Neural cell (in vitro differentiated cells): Measurements from ENCODE around the gene MIS18BP1. TPM values are rescaled to one million over a fixed set of nuclear protein-coding genes. Genes with fewer than 3 reads are reported as not detected.
"Not testable (repeated sequence)": the region's sequence is repeated elsewhere in the genome, so short reads cannot be mapped to it uniquely, and the experiment has no call there.

Experiments
- H2AFZ ChIP-seq: fragments of 200-600, 300-800 bp; sonication (generic), shearing (Covaris generic); 2 replicates; pipeline ENCODE4 v1.6.0; 2014; ENCODE audit warnings: low read depth, mild to moderate bottlenecking, antibody characterized with exemption, low read length, moderate library complexity
- H3F3A ChIP-seq: fragments of 200-600 bp; shearing (Covaris generic); 2 replicates; pipeline ENCODE4 v1.6.1; 2016; ENCODE audit warnings: mild to moderate bottlenecking, moderate library complexity, mixed read lengths, antibody characterized with exemption, low read length; ENCODE audit not compliant: insufficient read depth, poor library complexity, severe bottlenecking
- H3K27ac ChIP-seq: fragments of 200-600, 300-800 bp; sonication (generic), shearing (Covaris generic); 2 replicates; pipeline ENCODE4 v1.5.1; 2014; ENCODE audit warnings: mild to moderate bottlenecking, low read length, moderate library complexity
- H3K27me3 ChIP-seq: fragments of 300-800, 200-600 bp; sonication (generic), shearing (Covaris generic); 2 replicates; pipeline ENCODE4 v1.6.0; 2014; ENCODE audit warnings: mild to moderate bottlenecking, low read depth, low read length, moderate library complexity; ENCODE audit not compliant: insufficient read depth
- H3K36me3 ChIP-seq: fragments of 300-800, 200-600 bp; sonication (generic), shearing (Covaris generic); 2 replicates; pipeline ENCODE4 v1.5.1; 2014; ENCODE audit warnings: mild to moderate bottlenecking, antibody characterized with exemption, low read length, moderate library complexity; ENCODE audit not compliant: insufficient read depth
- H3K4me2 ChIP-seq: fragments of 300-800, 200-600 bp; sonication (generic), shearing (Covaris generic); 2 replicates; pipeline ENCODE4 v1.6.0; 2014; ENCODE audit warnings: mild to moderate bottlenecking, low read length
- H3K4me3 ChIP-seq: fragments of 300-800, 200-600 bp; sonication (generic), shearing (Covaris generic); 2 replicates; pipeline ENCODE4 v1.5.1; 2014; ENCODE audit warnings: mild to moderate bottlenecking, low read length, moderate library complexity
- H3K79me2 ChIP-seq: fragments of 200-600 bp; shearing (Covaris generic); replicated peaks from 2 replicates; pipeline ENCODE4 v1.6.0; 2014; ENCODE audit warnings: mild to moderate bottlenecking, low read length, moderate library complexity; ENCODE audit not compliant: insufficient read depth
- H3K9ac ChIP-seq: fragments of 300-800, 200-600 bp; sonication (generic), shearing (Covaris generic); 2 replicates; pipeline ENCODE4 v1.6.1; 2016; ENCODE audit warnings: mild to moderate bottlenecking, low read length, mixed read lengths
- H3K9me2 ChIP-seq: fragments of 200-600 bp; shearing (Covaris generic); 2 replicates; pipeline ENCODE4 v1.6.1; 2016; ENCODE audit warnings: mild to moderate bottlenecking, low read length, mixed read lengths; ENCODE audit not compliant: insufficient read depth
- H3K9me3 ChIP-seq: fragments of 200-600, 300-800 bp; sonication (generic), shearing (Covaris generic); 2 replicates; pipeline ENCODE4 v1.6.1; 2016; ENCODE audit warnings: mild to moderate bottlenecking, mixed run types, low read length, moderate library complexity, mixed read lengths
- H4K20me1 ChIP-seq: fragments of 200-600 bp; shearing (Covaris generic); 2 replicates; pipeline ENCODE4 v1.6.1; 2016; ENCODE audit warnings: mild to moderate bottlenecking, mixed run types; ENCODE audit not compliant: insufficient read depth
- EP300 ChIP-seq: fragments of 450-650 bp; conservative IDR thresholded peaks from 2 replicates; pipeline ENCODE4 v1.6.1; 2014; ENCODE audit warnings: antibody characterized with exemption, mild to moderate bottlenecking, moderate library complexity; ENCODE audit not compliant: poor library complexity, severe bottlenecking
- EZH2 ChIP-seq: fragments of 200-600, 300-800 bp; shearing (Covaris generic), sonication (generic); IDR thresholded peaks from 2 replicates; pipeline ENCODE4 v1.6.1; 2014; ENCODE audit warnings: antibody characterized with exemption, low read length, borderline replicate concordance, mild to moderate bottlenecking; ENCODE audit not compliant: insufficient read depth, poor library complexity, severe bottlenecking
- MXI1 ChIP-seq: fragments of 450-650 bp; conservative IDR thresholded peaks from 2 replicates; pipeline ENCODE4 v1.6.1; 2014; ENCODE audit warnings: antibody characterized with exemption, mild to moderate bottlenecking; ENCODE audit not compliant: poor library complexity, severe bottlenecking
- POLR2AphosphoS5 ChIP-seq: IDR thresholded peaks from 2 replicates; pipeline ENCODE4 v1.6.1; 2012
- RAD21 ChIP-seq: fragments of 450-650 bp; conservative IDR thresholded peaks from 2 replicates; pipeline ENCODE4 v1.6.1; 2014; ENCODE audit warnings: antibody characterized with exemption, mild to moderate bottlenecking, moderate library complexity
- SMC3 ChIP-seq: fragments of 450-650 bp; conservative IDR thresholded peaks from 2 replicates; pipeline ENCODE4 v1.6.1; 2014; ENCODE audit warnings: antibody characterized with exemption, mild to moderate bottlenecking, moderate library complexity; ENCODE audit not compliant: poor library complexity
- TAF1 ChIP-seq: IDR thresholded peaks from 2 replicates; pipeline ENCODE4 v1.6.1; 2012; ENCODE audit warnings: low read depth
- polyA plus RNA-seq: library from polyadenylated mRNA; depleted of rRNA; stranded (reverse); fragments of >200 nt; gene quantifications from 2 replicates; pipeline ENCODE4 v1.2.3, GENCODE V29; 2014
- TF ChIP-seq, protein P1 (sequence below): IDR thresholded peaks from 2 replicates; pipeline ENCODE4 v1.6.1; 2012; ENCODE audit warnings: borderline replicate concordance
- TF ChIP-seq, protein P2 (sequence below): fragments of 450-650 bp; IDR thresholded peaks from 2 replicates; pipeline ENCODE4 v1.5.1; 2014; ENCODE audit warnings: antibody characterized with exemption, mild to moderate bottlenecking, moderate library complexity; ENCODE audit not compliant: poor library complexity, severe bottlenecking

The MIS18BP1 gene
- polyA plus RNA-seq, 1 donor from 2014 or later = 1.2 TPM

GRCh38 chr14:45284802-45285201, 31.8 kb upstream of the MIS18BP1 start:
- Histone ChIP-seq H3K9me3 (no peaks in the 10 kb centered on the region), H2AFZ (no peak overlapping the region), H3K27ac (no peak overlapping the region), H3K4me2 (no peak overlapping the region), H3K79me2 (no peaks in the 10 kb centered on the region), H3K9ac (no peak overlapping the region), H3K27me3 (no peaks in the 10 kb centered on the region), H3K4me3 (no peak overlapping the region), H3K36me3 (no peaks in the 10 kb centered on the region), H4K20me1 (no peaks in the 10 kb centered on the region), H3K9me2 (no peaks in the 10 kb centered on the region), H3F3A (no peaks in the 10 kb centered on the region)
- TF ChIP-seq EP300 = no peak
- no peak for TF ChIP-seq RAD21
- TF ChIP-seq, protein P1, sequence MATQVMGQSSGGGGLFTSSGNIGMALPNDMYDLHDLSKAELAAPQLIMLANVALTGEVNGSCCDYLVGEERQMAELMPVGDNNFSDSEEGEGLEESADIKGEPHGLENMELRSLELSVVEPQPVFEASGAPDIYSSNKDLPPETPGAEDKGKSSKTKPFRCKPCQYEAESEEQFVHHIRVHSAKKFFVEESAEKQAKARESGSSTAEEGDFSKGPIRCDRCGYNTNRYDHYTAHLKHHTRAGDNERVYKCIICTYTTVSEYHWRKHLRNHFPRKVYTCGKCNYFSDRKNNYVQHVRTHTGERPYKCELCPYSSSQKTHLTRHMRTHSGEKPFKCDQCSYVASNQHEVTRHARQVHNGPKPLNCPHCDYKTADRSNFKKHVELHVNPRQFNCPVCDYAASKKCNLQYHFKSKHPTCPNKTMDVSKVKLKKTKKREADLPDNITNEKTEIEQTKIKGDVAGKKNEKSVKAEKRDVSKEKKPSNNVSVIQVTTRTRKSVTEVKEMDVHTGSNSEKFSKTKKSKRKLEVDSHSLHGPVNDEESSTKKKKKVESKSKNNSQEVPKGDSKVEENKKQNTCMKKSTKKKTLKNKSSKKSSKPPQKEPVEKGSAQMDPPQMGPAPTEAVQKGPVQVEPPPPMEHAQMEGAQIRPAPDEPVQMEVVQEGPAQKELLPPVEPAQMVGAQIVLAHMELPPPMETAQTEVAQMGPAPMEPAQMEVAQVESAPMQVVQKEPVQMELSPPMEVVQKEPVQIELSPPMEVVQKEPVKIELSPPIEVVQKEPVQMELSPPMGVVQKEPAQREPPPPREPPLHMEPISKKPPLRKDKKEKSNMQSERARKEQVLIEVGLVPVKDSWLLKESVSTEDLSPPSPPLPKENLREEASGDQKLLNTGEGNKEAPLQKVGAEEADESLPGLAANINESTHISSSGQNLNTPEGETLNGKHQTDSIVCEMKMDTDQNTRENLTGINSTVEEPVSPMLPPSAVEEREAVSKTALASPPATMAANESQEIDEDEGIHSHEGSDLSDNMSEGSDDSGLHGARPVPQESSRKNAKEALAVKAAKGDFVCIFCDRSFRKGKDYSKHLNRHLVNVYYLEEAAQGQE = no peak
- TF ChIP-seq TAF1 = no peak
- TF ChIP-seq EZH2 = no peak
- TF ChIP-seq POLR2AphosphoS5 = no peak
- no peak for TF ChIP-seq SMC3
- TF ChIP-seq MXI1 = no peak
- TF ChIP-seq, protein P2, sequence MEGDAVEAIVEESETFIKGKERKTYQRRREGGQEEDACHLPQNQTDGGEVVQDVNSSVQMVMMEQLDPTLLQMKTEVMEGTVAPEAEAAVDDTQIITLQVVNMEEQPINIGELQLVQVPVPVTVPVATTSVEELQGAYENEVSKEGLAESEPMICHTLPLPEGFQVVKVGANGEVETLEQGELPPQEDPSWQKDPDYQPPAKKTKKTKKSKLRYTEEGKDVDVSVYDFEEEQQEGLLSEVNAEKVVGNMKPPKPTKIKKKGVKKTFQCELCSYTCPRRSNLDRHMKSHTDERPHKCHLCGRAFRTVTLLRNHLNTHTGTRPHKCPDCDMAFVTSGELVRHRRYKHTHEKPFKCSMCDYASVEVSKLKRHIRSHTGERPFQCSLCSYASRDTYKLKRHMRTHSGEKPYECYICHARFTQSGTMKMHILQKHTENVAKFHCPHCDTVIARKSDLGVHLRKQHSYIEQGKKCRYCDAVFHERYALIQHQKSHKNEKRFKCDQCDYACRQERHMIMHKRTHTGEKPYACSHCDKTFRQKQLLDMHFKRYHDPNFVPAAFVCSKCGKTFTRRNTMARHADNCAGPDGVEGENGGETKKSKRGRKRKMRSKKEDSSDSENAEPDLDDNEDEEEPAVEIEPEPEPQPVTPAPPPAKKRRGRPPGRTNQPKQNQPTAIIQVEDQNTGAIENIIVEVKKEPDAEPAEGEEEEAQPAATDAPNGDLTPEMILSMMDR = no peak

DNA sequence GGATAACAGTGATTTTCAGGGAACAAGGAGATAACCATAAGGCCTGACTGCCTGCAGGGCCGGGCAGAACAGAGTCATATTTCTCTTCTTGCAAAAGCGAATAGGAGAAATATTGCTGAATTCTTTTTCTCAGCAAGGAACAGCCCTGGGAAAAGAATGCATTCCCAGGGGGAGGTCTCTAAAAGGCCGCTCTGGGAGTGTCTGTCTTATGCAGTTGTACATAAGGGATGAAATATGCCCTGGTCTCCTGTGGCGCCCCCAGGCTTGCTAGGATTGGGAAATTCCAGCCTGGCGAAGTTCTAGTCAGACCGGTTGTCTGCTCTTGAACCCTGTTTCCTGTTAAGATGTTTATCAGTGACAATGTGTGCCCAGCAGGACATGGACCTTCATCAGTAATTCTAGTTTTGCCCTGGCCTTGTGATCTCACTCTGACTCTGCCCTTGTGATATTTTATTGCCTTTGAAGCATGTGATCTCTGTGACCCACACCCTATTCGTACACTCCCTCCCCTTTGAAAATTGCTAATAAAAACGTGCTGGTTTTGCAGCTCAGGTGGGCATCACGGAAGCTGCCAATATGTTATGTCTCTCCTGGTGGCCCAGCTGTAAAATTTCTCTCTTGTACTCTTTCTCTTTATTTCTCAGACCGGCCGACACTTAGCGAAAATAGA, 28.9 kb upstream of the MIS18BP1 start:
- not testable (repeated sequence) for H4K20me1 ChIP-seq, H3F3A ChIP-seq, H3K36me3 ChIP-seq, H3K79me2 ChIP-seq, H3K9me2 ChIP-seq, H3K27ac ChIP-seq, H3K9ac ChIP-seq, H3K4me2 ChIP-seq, H3K9me3 ChIP-seq, H2AFZ ChIP-seq, H3K4me3 ChIP-seq, H3K27me3 ChIP-seq
